GM23338 (cell line): Measurements from ENCODE around the gene SLC22A17. TPM values are rescaled to one million over a fixed set of nuclear protein-coding genes. Genes with fewer than 3 reads are reported as not detected.

ENCODE experiments used
- ATAC-seq: fragments of 200-7000 bp; cut with Tn5 transposase; 3 replicates; pipeline ENCODE4 v1.9.1; 2020
- DNase-seq: peaks from one replicate; pipeline ENCODE4 v3.0.0-alpha.2; 2015; ENCODE audit warnings: low spot score
- H2AFZ ChIP-seq: fragments of 200-600 bp; sonication (generic); 2 replicates; pipeline ENCODE4 v1.8.0; 2016; ENCODE audit warnings: antibody characterized with exemption, mild to moderate bottlenecking, moderate library complexity
- H3F3A ChIP-seq: fragments of 200-600 bp; sonication (generic); replicated peaks from 2 replicates; pipeline ENCODE4 v1.8.0; 2017; ENCODE audit warnings: antibody characterized with exemption, mixed run types, low read depth
- H3K27ac ChIP-seq: fragments of 200-600 bp; sonication (generic); 2 replicates; pipeline ENCODE4 v1.6.1; 2016; ENCODE audit warnings: low read depth
- H3K27me3 ChIP-seq: fragments of 200-600 bp; sonication (generic); 2 replicates; pipeline ENCODE4 v1.8.0; 2016; ENCODE audit warnings: mild to moderate bottlenecking, mixed run types, moderate library complexity; ENCODE audit not compliant: insufficient read depth
- H3K36me3 ChIP-seq: fragments of 200-600 bp; sonication (generic); 2 replicates; pipeline ENCODE4 v1.8.0; 2016; ENCODE audit warnings: mild to moderate bottlenecking; ENCODE audit not compliant: insufficient read depth
- H3K4me1 ChIP-seq: fragments of 200-600 bp; sonication (generic); 2 replicates; pipeline ENCODE4 v1.8.0; 2016; ENCODE audit warnings: mild to moderate bottlenecking, moderate library complexity; ENCODE audit not compliant: insufficient read depth
- H3K4me2 ChIP-seq: fragments of 200-600 bp; sonication (generic); 2 replicates; pipeline ENCODE4 v1.7.1; 2017; ENCODE audit warnings: mixed run types
- H3K4me3 ChIP-seq: fragments of 200-600 bp; sonication (generic); 2 replicates; pipeline ENCODE4 v1.6.1; 2016; ENCODE audit warnings: mixed run types
- H3K79me2 ChIP-seq: fragments of 200-600 bp; sonication (generic); replicated peaks from 2 replicates; pipeline ENCODE4 v1.8.0; 2017; ENCODE audit warnings: mild to moderate bottlenecking; ENCODE audit not compliant: insufficient read depth
- H3K9me2 ChIP-seq: fragments of 200-600 bp; sonication (generic); 2 replicates; pipeline ENCODE4 v1.8.0; 2017; ENCODE audit not compliant: insufficient read depth
- H4K20me1 ChIP-seq: fragments of 200-600 bp; sonication (generic); replicated peaks from 2 replicates; pipeline ENCODE4 v1.8.0; 2017; ENCODE audit warnings: mild to moderate bottlenecking; ENCODE audit not compliant: insufficient read depth
- H3K27ac Mint-ChIP-seq: 2 replicates; pipeline ENCODE4 v1.8.0; 2020; ENCODE audit warnings: inconsistent platforms, mild to moderate bottlenecking, moderate library complexity, mixed read lengths
- H3K27me3 Mint-ChIP-seq: 3 replicates; pipeline ENCODE4 v1.8.0; 2022; ENCODE audit warnings: low read depth, mild to moderate bottlenecking, moderate library complexity, mixed read lengths, inconsistent platforms; ENCODE audit not compliant: insufficient read depth, poor library complexity
- H3K36me3 Mint-ChIP-seq: 3 replicates; pipeline ENCODE4 v1.8.0; 2021; ENCODE audit warnings: low read depth, mild to moderate bottlenecking, inconsistent platforms, moderate library complexity, mixed read lengths
- H3K4me1 Mint-ChIP-seq: 3 replicates; pipeline ENCODE4 v1.8.0; 2020; ENCODE audit warnings: mild to moderate bottlenecking, inconsistent platforms, mixed read lengths
- H3K4me3 Mint-ChIP-seq: 3 replicates; pipeline ENCODE4 v1.8.0; 2021; ENCODE audit warnings: moderate library complexity, mild to moderate bottlenecking, inconsistent platforms, mixed read lengths
- H3K9me3 Mint-ChIP-seq: 3 replicates; pipeline ENCODE4 v1.8.0; 2020; ENCODE audit warnings: moderate library complexity, mild to moderate bottlenecking, inconsistent platforms, mixed read lengths
- CREB1 ChIP-seq: fragments of 250-450 bp; sonication (Bioruptor Pico); IDR thresholded peaks from 2 replicates; pipeline ENCODE4 v1.5.0; 2020; ENCODE audit warnings: low read depth, mild to moderate bottlenecking, moderate library complexity
- CTCF ChIP-seq, 2 experiments: fragments of 200-600 bp in 1 of 2; sonication (generic) in 1 of 2; conservative IDR thresholded peaks; 2 replicates each; pipeline versions ENCODE4 v1.5.1 to v1.6.1; 2016 to 2017; ENCODE audit warnings: antibody characterized with exemption in 2 of 2, low read depth in 2 of 2, mild to moderate bottlenecking in 2 of 2, moderate library complexity in 1 of 2
- ETS1 ChIP-seq: IDR thresholded peaks from 2 replicates; pipeline ENCODE4 v1.6.1; 2016; ENCODE audit warnings: antibody characterized with exemption
- EZH2 ChIP-seq: fragments of 200-600 bp; sonication (generic); IDR thresholded peaks from one replicate; pipeline ENCODE4 v1.8.0; 2017; ENCODE audit warnings: antibody characterized with exemption, mild to moderate bottlenecking, low read depth; ENCODE audit not compliant: unreplicated experiment
- EZH2phosphoT487 ChIP-seq: fragments of 200-600 bp; sonication (generic); IDR thresholded peaks from one replicate; pipeline ENCODE4 v1.8.1; 2018; ENCODE audit warnings: antibody characterized with exemption; ENCODE audit not compliant: unreplicated experiment
- JUNB ChIP-seq: IDR thresholded peaks from one replicate; pipeline ENCODE4 v1.6.1; 2016; ENCODE audit warnings: antibody characterized with exemption; ENCODE audit not compliant: unreplicated experiment
- NANOG ChIP-seq: IDR thresholded peaks from 2 replicates; pipeline ENCODE4 v1.6.1; 2016; ENCODE audit warnings: antibody characterized with exemption, borderline replicate concordance
- POLR2AphosphoS5 ChIP-seq: IDR thresholded peaks from 2 replicates; pipeline ENCODE4 v1.6.1; 2016; ENCODE audit warnings: antibody characterized with exemption, low read depth
- REST ChIP-seq: IDR thresholded peaks from one replicate; pipeline ENCODE4 v1.6.1; 2018; ENCODE audit warnings: antibody characterized with exemption; ENCODE audit not compliant: unreplicated experiment
- STAT1 ChIP-seq: IDR thresholded peaks from one replicate; pipeline ENCODE4 v1.6.1; 2016; ENCODE audit warnings: antibody characterized with exemption; ENCODE audit not compliant: unreplicated experiment
- ZNF114 ChIP-seq: fragments of 250-450 bp; sonication (Bioruptor Pico); IDR thresholded peaks from 2 replicates; pipeline ENCODE4 v1.5.0; 2020; ENCODE audit warnings: mild to moderate bottlenecking, moderate library complexity
- ZNF331 ChIP-seq: fragments of 250-450 bp; sonication (Bioruptor Pico); IDR thresholded peaks from 2 replicates; pipeline ENCODE4 v1.5.0; 2020; ENCODE audit warnings: low read depth, mild to moderate bottlenecking, moderate library complexity
- ZNF462 ChIP-seq: fragments of 250-450 bp; sonication (Bioruptor Pico); IDR thresholded peaks from 2 replicates; pipeline ENCODE4 v1.5.0; 2020; ENCODE audit warnings: mild to moderate bottlenecking, moderate library complexity
- polyA plus RNA-seq: library from polyadenylated mRNA; unstranded; fragments of >200 nt; fragmentation: Nextera tagmentation; extraction: Ambion mirVana; gene quantifications from 2 replicates; pipeline ENCODE4 v1.2.1, GENCODE V29; 2016
- total RNA-seq: library from RNA; depleted of rRNA; stranded (reverse); fragments of >200 nt; shearing (Covaris generic); gene quantifications from 2 replicates; pipeline ENCODE4 v1.2.3, GENCODE V29; 2014

SLC22A17 gene
- total and polyA plus RNA-seq, 2 experiments from 2014 or later, result 28.6 to 56.6 TPM

GRCh38 chr14:23401291-23401690 lies 48.6 kb upstream of the SLC22A17 start:
- Histone ChIP-seq H3K79me2 (no peaks in the 10 kb centered on the region), H4K20me1 (no peaks in the 10 kb centered on the region), H3F3A (no peaks in the 10 kb centered on the region), H3K4me2 (no peak overlapping the region), H3K9me2 (no peaks in the 10 kb centered on the region; the same call in 1 of the 2 replicates), H2AFZ (no peak overlapping the region), H3K4me1 (no peaks in the 10 kb centered on the region), H3K27me3 (no peaks in the 10 kb centered on the region), H3K36me3 (no peaks in the 10 kb centered on the region), H3K27ac (no peak overlapping the region), H3K4me3 (no peak overlapping the region)
- Mint-ChIP-seq H3K36me3 (no peaks in the 10 kb centered on the region; the same call in 2 of the 3 replicates), H3K4me3 (no peak overlapping the region; the same call in 2 of the 3 replicates), H3K9me3 (no peaks in the 10 kb centered on the region; the same call in 2 of the 3 replicates), H3K27ac (no peak overlapping the region), H3K27me3 (peaks cover 20% of the 10 kb centered on the region), H3K4me1 (peaks cover 4% of the 10 kb centered on the region; the same call in 1 of the 3 replicates)
- DNase-seq (no peak), ATAC-seq (no peak)
- TF ChIP-seq NANOG, result no peak
- no peak for TF ChIP-seq EZH2phosphoT487
- TF ChIP-seq ZNF114 (CRISPR knock-in tag), result no peak
- no peak for TF ChIP-seq ZNF462
- no peak for TF ChIP-seq CTCF (conservative IDR thresholded peaks at IDR 0.05; ENCODE audit: low read depth in 2 of 2)
- TF ChIP-seq EZH2, result no peak
- TF ChIP-seq REST, result no peak
- TF ChIP-seq JUNB, result no peak
- no peak for TF ChIP-seq ZNF331 (CRISPR knock-in tag)
- no peak for TF ChIP-seq CREB1
- TF ChIP-seq STAT1, result no peak
- TF ChIP-seq POLR2AphosphoS5, result no peak
- TF ChIP-seq ETS1, result no peak
